ENCODE data around the gene TET1. TPM values are rescaled to one million over a fixed set of nuclear protein-coding genes. Genes with fewer than 3 reads are reported as not detected.
"Not testable (repeated sequence)": the region's sequence is repeated elsewhere in the genome, so short reads cannot be mapped to it uniquely, and the experiment has no call there.

Gene TET1
- total RNA-seq, 1 donor from 2014 or later, result 0.52 TPM

- H3K4me3 ChIP-seq (ENCODE audit: low read depth, low read length), result no peak overlapping the region
- no peak for DNase-seq (ENCODE audit: low read depth)
- TF ChIP-seq, protein P1, sequence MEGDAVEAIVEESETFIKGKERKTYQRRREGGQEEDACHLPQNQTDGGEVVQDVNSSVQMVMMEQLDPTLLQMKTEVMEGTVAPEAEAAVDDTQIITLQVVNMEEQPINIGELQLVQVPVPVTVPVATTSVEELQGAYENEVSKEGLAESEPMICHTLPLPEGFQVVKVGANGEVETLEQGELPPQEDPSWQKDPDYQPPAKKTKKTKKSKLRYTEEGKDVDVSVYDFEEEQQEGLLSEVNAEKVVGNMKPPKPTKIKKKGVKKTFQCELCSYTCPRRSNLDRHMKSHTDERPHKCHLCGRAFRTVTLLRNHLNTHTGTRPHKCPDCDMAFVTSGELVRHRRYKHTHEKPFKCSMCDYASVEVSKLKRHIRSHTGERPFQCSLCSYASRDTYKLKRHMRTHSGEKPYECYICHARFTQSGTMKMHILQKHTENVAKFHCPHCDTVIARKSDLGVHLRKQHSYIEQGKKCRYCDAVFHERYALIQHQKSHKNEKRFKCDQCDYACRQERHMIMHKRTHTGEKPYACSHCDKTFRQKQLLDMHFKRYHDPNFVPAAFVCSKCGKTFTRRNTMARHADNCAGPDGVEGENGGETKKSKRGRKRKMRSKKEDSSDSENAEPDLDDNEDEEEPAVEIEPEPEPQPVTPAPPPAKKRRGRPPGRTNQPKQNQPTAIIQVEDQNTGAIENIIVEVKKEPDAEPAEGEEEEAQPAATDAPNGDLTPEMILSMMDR (conservative IDR thresholded peaks at IDR 0.05; ENCODE audit: low read depth, low read length), result no peak
Observed at GRCh38 chr10:68633816-68634466, 73.8 kb downstream of the TET1 start.

DNA sequence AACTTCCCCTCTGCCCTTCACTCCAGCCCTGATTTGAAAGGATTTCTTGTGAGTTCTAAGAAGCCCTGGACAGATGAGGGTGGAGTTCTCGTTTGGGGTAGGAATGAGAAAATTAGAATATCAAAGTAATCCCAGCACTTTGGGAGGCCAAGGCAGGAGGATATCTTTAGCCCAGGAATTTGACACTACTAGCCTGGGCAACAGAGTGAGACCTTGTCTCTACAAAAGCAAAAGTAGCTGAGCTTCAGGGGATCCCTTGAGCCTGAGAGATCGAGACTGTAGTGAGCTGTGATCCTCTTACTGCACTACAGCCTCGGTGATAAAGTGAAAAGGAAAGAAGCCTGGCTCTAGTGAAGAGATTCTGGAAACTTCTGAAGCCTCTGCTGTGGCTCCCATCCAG lies 76.2 kb downstream of the TET1 start:
- TF ChIP-seq, protein P1 (conservative IDR thresholded peaks at IDR 0.05; ENCODE audit: low read depth, low read length), result no peak

DNA sequence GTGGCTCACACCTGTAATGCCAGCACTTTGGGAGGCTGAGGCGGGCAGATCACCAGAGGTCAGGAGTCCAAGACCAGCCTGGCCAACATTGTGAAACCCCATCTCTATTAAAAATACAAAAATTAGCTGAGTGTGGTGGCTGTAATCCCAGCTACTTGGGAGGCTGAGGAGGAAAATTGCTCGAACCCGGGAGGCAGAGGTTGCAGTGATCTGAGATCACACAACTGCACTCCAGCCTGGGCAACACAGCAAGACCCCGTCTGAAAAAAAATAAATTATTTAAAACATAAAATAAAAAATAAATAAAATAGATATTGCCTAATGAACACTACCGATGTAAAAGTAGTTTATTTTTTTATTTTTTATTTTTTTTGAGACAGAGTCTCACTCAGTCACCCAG lies 83.4 kb downstream of the TET1 start:
- not testable (repeated sequence) for H3K4me3 ChIP-seq (ENCODE audit: low read depth, low read length); DNase-seq (ENCODE audit: low read depth)

More for the DNA sequence above, 76.2 kb downstream of the TET1 start:
- no peak overlapping the region for H3K4me3 ChIP-seq (ENCODE audit: low read depth, low read length)
- DNase-seq (ENCODE audit: low read depth), result no peak

GRCh38 chr10:68647672-68648341 lies 87.7 kb downstream of the TET1 start:
- TF ChIP-seq, protein P1 (conservative IDR thresholded peaks at IDR 0.05; ENCODE audit: low read depth, low read length), result no peak
- DNase-seq (ENCODE audit: low read depth), result peak; percentile 88
- H3K4me3 ChIP-seq (ENCODE audit: low read depth, low read length), result no peak overlapping the region

DNA sequence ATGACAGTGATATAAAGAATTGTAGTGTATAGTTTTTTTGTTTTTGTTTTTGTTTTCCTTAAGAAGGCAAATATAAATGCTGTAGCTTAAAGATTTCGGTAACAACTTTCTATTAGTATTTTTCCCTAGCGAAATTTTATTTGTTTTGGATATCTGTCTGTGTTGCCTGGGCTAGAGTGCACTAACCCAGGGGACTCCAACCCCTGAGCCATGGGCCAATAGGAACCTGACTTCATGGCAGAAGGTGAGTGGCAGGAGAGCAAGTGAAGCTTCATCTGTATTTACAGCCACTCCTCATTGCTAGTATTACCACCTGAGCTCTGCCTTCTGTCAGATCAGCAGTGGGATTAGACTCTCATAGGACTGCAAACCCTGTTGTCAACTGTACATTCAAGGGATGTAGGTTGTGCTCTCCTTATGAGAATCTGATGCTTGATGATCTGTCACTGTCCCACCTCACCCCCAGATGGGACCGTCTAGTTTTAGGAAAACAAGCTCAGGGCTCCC lies 95.5 kb downstream of the TET1 start:
- TF ChIP-seq, protein P1 (conservative IDR thresholded peaks at IDR 0.05; ENCODE audit: low read depth, low read length), result no peak
- no peak overlapping the region for H3K4me3 ChIP-seq (ENCODE audit: low read depth, low read length)
- DNase-seq (ENCODE audit: low read depth), result no peak

GRCh38 chr10:68665841-68666240 lies 105.7 kb downstream of the TET1 start:
- no peak overlapping the region for H3K4me3 ChIP-seq (ENCODE audit: low read depth, low read length)
- TF ChIP-seq, protein P1 (conservative IDR thresholded peaks at IDR 0.05; ENCODE audit: low read depth, low read length), result no peak
- no peak for DNase-seq (ENCODE audit: low read depth)

DNA sequence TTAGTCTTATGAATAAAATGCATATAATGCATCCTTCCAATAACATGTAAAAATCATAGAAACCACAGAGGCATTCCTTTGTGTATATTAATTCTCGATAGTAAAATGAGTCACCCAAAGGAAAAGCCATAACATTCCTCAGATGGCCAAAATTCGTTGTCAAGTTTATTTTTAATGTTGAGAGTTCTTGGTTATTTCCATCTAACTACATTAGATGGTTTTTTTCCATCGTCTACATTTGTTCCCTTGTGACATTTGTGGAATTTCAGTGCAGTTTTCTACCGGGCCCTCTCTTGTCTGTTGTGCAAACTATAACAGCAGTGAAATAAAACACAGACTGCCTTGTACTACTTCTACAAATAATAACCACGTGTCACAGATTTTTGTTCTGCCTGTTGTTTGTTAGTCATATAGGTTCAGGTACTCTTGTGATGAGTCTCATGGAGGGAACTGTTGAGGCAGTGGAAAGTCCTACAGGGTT lies 106.2 kb downstream of the TET1 start:
- H3K4me3 ChIP-seq (ENCODE audit: low read depth, low read length), result no peak overlapping the region
- TF ChIP-seq, protein P1 (conservative IDR thresholded peaks at IDR 0.05; ENCODE audit: low read depth, low read length), result no peak
- DNase-seq (ENCODE audit: low read depth), result no peak
